Stimulated activated CD4-positive, alpha-beta T cell treated with anti-CD3 and anti-CD28 coated beads, Interleukin-15, amount 100 ng/mL, for 24 hours (primary cell): ENCODE results near the gene EEFSEC.

Experiments used
- DNase-seq: peaks from one replicate; pipeline ENCODE4 v3.0.0-alpha.2; 2020

EEFSEC gene

GRCh38 chr3:128356822-128357221 lies 203.5 kb downstream of the EEFSEC start:
- no peak for DNase-seq

- no peak for DNase-seq
Observed at GRCh38 chr3:128357538-128357937, 204.3 kb downstream of the EEFSEC start.

- DNase-seq, result no peak
Observed at GRCh38 chr3:128358156-128358895, 205.0 kb downstream of the EEFSEC start.

GRCh38 chr3:128359060-128359664 lies 205.9 kb downstream of the EEFSEC start:
- no peak for DNase-seq

GRCh38 chr3:128359846-128360642 lies 206.8 kb downstream of the EEFSEC start:
- DNase-seq, result no peak

- DNase-seq, result no peak
Observed at GRCh38 chr3:128360705-128361271, 207.5 kb downstream of the EEFSEC start.

- DNase-seq, result no peak
Observed at GRCh38 chr3:128362026-128362965, 209.0 kb downstream of the EEFSEC start.

GRCh38 chr3:128364291-128364690 lies 211.0 kb downstream of the EEFSEC start:
- no peak for DNase-seq

GRCh38 chr3:128364808-128365360 lies 211.6 kb downstream of the EEFSEC start:
- DNase-seq, result no peak

GRCh38 chr3:128366136-128366535 lies 212.9 kb downstream of the EEFSEC start:
- DNase-seq, result no peak

GRCh38 chr3:128366652-128367051 lies 213.4 kb downstream of the EEFSEC start:
- no peak for DNase-seq

GRCh38 chr3:128367221-128367620 lies 213.9 kb downstream of the EEFSEC start:
- DNase-seq, result no peak

GRCh38 chr3:128367761-128368160 lies 214.5 kb downstream of the EEFSEC start:
- no peak for DNase-seq

- DNase-seq, result no peak
Observed at GRCh38 chr3:128368626-128369025, 215.3 kb downstream of the EEFSEC start.

- no peak for DNase-seq
Observed at GRCh38 chr3:128369121-128369703, 215.9 kb downstream of the EEFSEC start.

GRCh38 chr3:128369881-128370642 lies 216.8 kb downstream of the EEFSEC start:
- DNase-seq, result no peak

- DNase-seq, result no peak
Observed at GRCh38 chr3:128372281-128372680, 219.0 kb downstream of the EEFSEC start.

GRCh38 chr3:128372707-128373533 lies 219.6 kb downstream of the EEFSEC start:
- DNase-seq, result no peak

GRCh38 chr3:128374746-128375445 lies 221.6 kb downstream of the EEFSEC start:
- DNase-seq, result no peak
